ENCODE results near the gene YIPF4.
"Not testable (repeated sequence)": the region's sequence is repeated elsewhere in the genome, so short reads cannot be mapped to it uniquely, and the experiment has no call there.

The YIPF4 gene

DNA sequence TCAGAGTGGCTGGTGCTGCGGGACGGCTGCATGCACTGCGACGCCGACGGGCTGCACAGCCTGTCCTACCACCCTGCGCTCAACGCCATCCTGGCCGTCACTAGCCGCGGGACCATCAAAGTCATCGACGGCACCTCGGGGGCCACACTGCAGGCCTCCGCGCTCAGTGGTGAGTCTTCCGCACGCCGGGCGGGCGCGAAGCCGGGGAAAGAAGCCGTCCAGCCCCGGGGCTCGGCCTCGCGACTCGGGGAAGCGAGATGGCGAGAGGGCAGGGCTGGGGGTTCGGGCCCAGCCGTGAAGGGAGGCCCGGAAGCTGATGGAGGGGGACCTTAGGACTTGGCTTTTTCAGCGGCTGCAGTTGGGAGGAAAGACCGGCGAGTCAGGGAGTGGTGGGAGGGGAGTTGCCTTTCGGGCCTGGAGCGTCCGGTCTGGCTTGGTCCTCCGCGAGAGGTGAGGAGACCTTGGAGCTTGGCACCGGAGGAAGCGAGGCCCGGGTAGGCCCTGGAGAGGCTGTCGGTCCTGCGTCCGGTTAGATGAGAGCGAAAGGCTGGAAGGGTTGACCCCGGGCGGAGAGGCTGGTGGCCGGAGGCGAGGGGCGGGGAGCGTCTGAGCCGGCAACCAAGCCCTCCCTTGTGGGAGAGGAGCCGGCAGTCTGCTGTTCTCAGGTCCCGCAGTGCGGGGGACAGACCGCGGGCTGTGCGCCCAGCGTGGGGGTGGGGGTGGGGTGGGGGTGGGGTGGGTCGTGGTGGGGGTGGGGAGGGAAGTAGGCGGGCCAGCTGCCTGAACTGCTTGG lies 79.8 kb downstream of the YIPF4 start:
- Histone ChIP-seq H3K9me3 (ENCODE audit: insufficient read depth, low read length) (no peaks in the 10 kb centered on the region), H3F3A (ENCODE audit: insufficient read depth) (peaks cover 12% of the 10 kb centered on the region), H4K20me1 (ENCODE audit: low read depth, low read length) (peaks cover 24% of the 10 kb centered on the region; the same call in 1 of the 2 replicates), H3K27ac (ENCODE audit: low read depth, low read length) (peak overlapping the region; percentile 82), H3K27me3 (ENCODE audit: low read length) (no peaks in the 10 kb centered on the region), H2AFZ (ENCODE audit: low read depth, low read length, severe bottlenecking) (peak overlapping the region; percentile 93), H3K9ac (ENCODE audit: low read length) (peak overlapping the region; percentile 100), H3K79me2 (ENCODE audit: insufficient read depth, low read length) (peaks cover 53% of the 10 kb centered on the region), H3K36me3 (ENCODE audit: low read length) (0 out of 2 replicates have a peak, but pooled peaks cover 12% of the 10 kb centered on the region), H3K4me3 (ENCODE audit: insufficient read depth, low read length, poor library complexity, severe bottlenecking) (peak overlapping the region; percentile 99), H3K9me2 (replicated peaks; ENCODE audit: insufficient read depth, low read length) (no peaks in the 10 kb centered on the region), H3K4me2 (ENCODE audit: low read depth, low read length, poor library complexity, severe bottlenecking) (peak overlapping the region; percentile 77)
- no peak for TF ChIP-seq EZH2phosphoT487 (conservative IDR thresholded peaks at IDR 0.05; ENCODE audit: low read length)
- TF ChIP-seq, protein P1, sequence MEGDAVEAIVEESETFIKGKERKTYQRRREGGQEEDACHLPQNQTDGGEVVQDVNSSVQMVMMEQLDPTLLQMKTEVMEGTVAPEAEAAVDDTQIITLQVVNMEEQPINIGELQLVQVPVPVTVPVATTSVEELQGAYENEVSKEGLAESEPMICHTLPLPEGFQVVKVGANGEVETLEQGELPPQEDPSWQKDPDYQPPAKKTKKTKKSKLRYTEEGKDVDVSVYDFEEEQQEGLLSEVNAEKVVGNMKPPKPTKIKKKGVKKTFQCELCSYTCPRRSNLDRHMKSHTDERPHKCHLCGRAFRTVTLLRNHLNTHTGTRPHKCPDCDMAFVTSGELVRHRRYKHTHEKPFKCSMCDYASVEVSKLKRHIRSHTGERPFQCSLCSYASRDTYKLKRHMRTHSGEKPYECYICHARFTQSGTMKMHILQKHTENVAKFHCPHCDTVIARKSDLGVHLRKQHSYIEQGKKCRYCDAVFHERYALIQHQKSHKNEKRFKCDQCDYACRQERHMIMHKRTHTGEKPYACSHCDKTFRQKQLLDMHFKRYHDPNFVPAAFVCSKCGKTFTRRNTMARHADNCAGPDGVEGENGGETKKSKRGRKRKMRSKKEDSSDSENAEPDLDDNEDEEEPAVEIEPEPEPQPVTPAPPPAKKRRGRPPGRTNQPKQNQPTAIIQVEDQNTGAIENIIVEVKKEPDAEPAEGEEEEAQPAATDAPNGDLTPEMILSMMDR (IDR thresholded peaks at IDR 0.05; ENCODE audit: insufficient read depth, low read length, poor library complexity, severe bottlenecking): no peak

DNA sequence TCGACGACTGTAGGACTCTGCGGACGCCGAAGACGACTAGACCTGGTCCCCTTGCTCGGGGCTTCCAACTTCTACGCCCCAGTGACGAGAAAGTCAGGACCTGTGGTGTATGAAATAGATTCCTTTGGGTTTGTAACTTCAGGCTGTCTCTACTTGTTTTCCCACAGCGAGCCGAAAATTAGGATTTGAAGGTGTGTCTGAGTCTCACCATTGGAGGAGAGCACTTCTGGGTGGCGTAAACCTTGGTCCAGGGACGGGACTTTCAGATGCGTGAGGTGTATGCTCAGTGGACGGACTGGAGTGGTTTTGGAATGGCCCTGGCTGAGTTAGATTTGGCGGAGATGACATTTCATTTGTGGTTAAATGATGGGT lies 80.4 kb downstream of the YIPF4 start:
- Histone ChIP-seq H3K9ac (ENCODE audit: low read length) (peak overlapping the region; percentile 100), H3K9me2 (replicated peaks; ENCODE audit: insufficient read depth, low read length) (no peaks in the 10 kb centered on the region), H3K4me2 (ENCODE audit: low read depth, low read length, poor library complexity, severe bottlenecking) (peak overlapping the region; percentile 77), H3K36me3 (ENCODE audit: low read length) (0 out of 2 replicates have a peak, but pooled peaks cover 12% of the 10 kb centered on the region), H3K27me3 (ENCODE audit: low read length) (no peaks in the 10 kb centered on the region), H2AFZ (ENCODE audit: low read depth, low read length, severe bottlenecking) (no peak overlapping the region), H3K9me3 (ENCODE audit: insufficient read depth, low read length) (no peaks in the 10 kb centered on the region), H3K4me3 (ENCODE audit: insufficient read depth, low read length, poor library complexity, severe bottlenecking) (peak overlapping the region; percentile 99), H3K27ac (ENCODE audit: low read depth, low read length) (peak overlapping the region; percentile 33), H3K79me2 (ENCODE audit: insufficient read depth, low read length) (peaks cover 59% of the 10 kb centered on the region), H3F3A (ENCODE audit: insufficient read depth) (peaks cover 12% of the 10 kb centered on the region), H4K20me1 (ENCODE audit: low read depth, low read length) (peaks cover 29% of the 10 kb centered on the region; the same call in 1 of the 2 replicates)
- TF ChIP-seq, protein P1 (IDR thresholded peaks at IDR 0.05; ENCODE audit: insufficient read depth, low read length, poor library complexity, severe bottlenecking): no peak
- no peak for TF ChIP-seq EZH2phosphoT487 (conservative IDR thresholded peaks at IDR 0.05; ENCODE audit: low read length)

DNA sequence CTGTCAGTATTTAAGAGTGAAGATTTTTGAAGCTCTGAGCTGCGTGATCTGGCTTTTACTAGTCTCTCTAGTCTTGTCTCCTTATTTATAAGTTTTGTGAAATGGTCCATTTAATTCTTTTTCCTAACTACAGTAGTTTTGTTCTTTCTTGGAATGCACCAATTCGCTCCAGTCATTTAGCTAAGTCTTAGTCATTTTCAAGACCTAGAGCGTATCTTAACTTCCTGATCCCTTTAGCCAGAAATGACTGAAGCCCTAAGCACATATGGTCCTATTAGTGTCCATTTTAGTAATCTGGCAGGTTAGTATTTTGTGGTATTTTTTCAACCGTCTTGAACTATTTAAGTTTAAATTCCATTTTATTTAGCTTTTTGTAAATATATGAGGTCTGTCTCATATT lies 82.7 kb downstream of the YIPF4 start:
- Histone ChIP-seq H3F3A (ENCODE audit: insufficient read depth) (peaks cover 16% of the 10 kb centered on the region), H3K4me3 (ENCODE audit: insufficient read depth, low read length, poor library complexity, severe bottlenecking) (no peak overlapping the region), H3K9ac (ENCODE audit: low read length) (no peak overlapping the region), H3K9me3 (ENCODE audit: insufficient read depth, low read length) (no peaks in the 10 kb centered on the region), H2AFZ (ENCODE audit: low read depth, low read length, severe bottlenecking) (no peak overlapping the region), H3K36me3 (ENCODE audit: low read length) (0 out of 2 replicates have a peak, but pooled peaks cover 12% of the 10 kb centered on the region), H3K27me3 (ENCODE audit: low read length) (no peaks in the 10 kb centered on the region), H3K9me2 (replicated peaks; ENCODE audit: insufficient read depth, low read length) (no peaks in the 10 kb centered on the region), H3K4me2 (ENCODE audit: low read depth, low read length, poor library complexity, severe bottlenecking) (peak overlapping the region; percentile 77), H4K20me1 (ENCODE audit: low read depth, low read length) (peaks cover 35% of the 10 kb centered on the region; the same call in 1 of the 2 replicates), H3K79me2 (ENCODE audit: insufficient read depth, low read length) (peaks cover 82% of the 10 kb centered on the region), H3K27ac (ENCODE audit: low read depth, low read length) (no peak overlapping the region; the same call in 1 of the 2 replicates)
- TF ChIP-seq, protein P1 (IDR thresholded peaks at IDR 0.05; ENCODE audit: insufficient read depth, low read length, poor library complexity, severe bottlenecking): no peak
- no peak for TF ChIP-seq EZH2phosphoT487 (conservative IDR thresholded peaks at IDR 0.05; ENCODE audit: low read length)

DNA sequence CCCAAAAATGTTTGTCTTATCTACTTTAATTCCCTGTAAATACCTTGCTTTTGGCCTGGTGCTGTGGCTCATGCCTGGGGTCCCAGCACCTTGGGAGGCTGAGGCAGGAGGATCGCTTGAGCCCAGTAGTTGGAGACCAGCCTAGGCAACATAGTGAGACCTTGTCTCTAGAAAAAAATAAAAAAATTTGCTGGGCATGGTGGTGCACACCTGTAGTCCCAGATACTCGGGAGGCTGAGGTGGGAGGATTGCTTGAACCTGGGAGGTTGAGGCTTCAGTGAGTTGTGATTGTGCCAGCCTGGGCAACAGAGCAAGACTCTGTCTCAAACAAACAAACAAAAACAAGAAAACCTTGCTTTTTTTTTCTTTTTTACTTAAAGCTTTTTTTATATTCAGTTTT lies 85.3 kb downstream of the YIPF4 start:
- H3K27ac ChIP-seq (ENCODE audit: low read depth, low read length); H2AFZ ChIP-seq (ENCODE audit: low read depth, low read length, severe bottlenecking); H3K27me3 ChIP-seq (ENCODE audit: low read length); H3K9ac ChIP-seq (ENCODE audit: low read length); H3F3A ChIP-seq (ENCODE audit: insufficient read depth); H3K4me3 ChIP-seq (ENCODE audit: insufficient read depth, low read length, poor library complexity, severe bottlenecking); H3K4me2 ChIP-seq (ENCODE audit: low read depth, low read length, poor library complexity, severe bottlenecking); H3K9me3 ChIP-seq (ENCODE audit: insufficient read depth, low read length); H3K9me2 ChIP-seq (replicated peaks; ENCODE audit: insufficient read depth, low read length): not testable (repeated sequence)
- Histone ChIP-seq H3K79me2 (ENCODE audit: insufficient read depth, low read length) (peaks cover 100% of the 10 kb centered on the region), H4K20me1 (ENCODE audit: low read depth, low read length) (peaks cover 39% of the 10 kb centered on the region; the same call in 1 of the 2 replicates), H3K36me3 (ENCODE audit: low read length) (0 out of 2 replicates have a peak, but pooled peaks cover 12% of the 10 kb centered on the region)

Data from SU-DHL-6 (cell line).